Activated T-cell treated with anti-CD3 and anti-CD28 coated beads for 48 hours (primary cell): ENCODE results near the gene UPK2.

Experiments
- DNase-seq: peaks from one replicate; pipeline ENCODE4 v3.0.0-alpha.2; 2020; ENCODE audit warnings: low read depth

Gene UPK2

GRCh38 chr11:118956094-118956846 is at the start of gene UPK2:
UPK2 (plus strand) TSS chr11:118956298; CDS start chr11:118956351, 53 bp downstream.
- DNase-seq = peak; percentile 86

DNA sequence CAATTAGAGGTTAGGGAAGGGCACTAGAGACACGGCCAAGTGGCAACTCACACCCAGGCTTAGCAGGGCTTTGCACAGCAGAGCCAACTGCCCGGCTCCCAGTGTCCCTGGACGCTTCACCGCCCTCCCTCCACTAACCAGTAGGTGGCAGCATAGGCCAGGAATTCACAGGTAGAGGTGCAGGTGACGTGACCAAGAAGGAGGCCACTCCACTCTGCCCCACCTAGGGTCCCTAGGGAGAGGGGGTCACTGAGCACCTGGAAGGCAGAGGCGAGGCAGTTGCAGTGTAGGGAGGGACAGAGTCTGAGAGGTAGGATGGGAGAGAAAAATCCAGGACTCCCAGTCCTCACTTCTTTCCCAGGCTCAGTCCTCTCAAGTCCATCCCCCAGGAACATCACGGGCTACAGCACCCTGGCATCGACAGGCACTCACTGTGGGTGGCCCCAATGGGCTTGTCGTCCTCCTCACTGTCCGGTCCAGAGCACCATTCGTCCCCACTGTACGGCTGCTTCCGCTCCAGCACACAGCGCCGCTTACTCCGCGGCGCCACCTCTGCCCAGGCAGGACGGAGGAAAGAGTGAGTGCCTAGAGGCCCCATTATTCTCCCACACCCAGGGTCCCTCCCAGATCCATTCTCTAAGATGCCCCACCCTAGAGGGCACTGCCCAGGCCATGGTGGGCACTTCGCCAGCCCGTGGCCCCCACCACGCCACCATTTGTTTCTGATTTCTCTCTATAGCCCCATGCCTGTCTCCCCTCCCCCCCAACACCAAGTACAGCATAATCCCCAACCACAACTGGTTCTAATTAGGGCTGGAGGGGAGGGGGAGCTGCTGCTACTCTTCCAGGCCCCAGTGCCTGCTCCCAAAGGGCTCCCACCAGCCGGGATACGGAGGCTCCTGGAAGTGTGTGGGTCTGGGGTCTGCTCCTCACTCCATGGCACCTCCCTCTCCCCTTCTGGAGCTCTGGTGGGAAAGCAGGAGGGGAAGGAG is 48.8 kb upstream of the UPK2 start:
- DNase-seq = peak; percentile 80

GRCh38 chr11:118908264-118908663 is 47.8 kb upstream of the UPK2 start:
- DNase-seq = no peak

DNA sequence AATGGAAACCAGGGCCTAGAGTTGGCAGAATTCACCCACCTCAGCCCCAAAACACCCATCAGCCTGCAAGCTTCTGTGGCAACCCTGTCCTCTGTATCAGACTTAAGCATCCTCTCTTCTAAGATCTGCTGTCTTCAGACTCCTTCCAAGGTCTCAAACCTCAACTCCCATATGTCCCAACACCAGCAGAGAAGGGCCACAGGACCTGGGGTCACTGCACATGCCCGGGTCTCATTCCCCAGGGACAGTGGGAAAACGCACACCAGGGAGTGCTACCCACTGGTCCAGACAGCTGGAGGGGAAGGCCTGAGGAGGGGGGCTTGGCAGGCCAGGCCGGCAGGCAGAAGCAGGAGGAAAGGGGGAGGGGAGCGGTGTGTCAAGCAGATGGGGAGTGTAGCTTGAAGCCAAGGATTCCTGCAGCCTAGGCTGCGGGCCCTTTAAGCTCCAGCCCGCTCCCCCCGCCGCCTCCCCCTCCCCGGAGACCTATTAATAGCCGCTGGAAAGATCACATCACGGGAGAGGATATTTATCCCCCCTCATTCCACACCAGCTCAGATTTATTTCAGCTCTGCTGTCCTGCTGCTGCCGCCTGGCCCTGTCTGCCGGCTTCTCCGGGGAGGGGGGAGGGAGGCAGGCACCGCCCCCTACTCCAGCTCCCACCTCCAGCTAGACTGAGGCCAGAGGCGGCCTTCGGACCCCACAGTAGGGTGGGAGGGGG is 47.0 kb upstream of the UPK2 start:
- no peak for DNase-seq

DNA sequence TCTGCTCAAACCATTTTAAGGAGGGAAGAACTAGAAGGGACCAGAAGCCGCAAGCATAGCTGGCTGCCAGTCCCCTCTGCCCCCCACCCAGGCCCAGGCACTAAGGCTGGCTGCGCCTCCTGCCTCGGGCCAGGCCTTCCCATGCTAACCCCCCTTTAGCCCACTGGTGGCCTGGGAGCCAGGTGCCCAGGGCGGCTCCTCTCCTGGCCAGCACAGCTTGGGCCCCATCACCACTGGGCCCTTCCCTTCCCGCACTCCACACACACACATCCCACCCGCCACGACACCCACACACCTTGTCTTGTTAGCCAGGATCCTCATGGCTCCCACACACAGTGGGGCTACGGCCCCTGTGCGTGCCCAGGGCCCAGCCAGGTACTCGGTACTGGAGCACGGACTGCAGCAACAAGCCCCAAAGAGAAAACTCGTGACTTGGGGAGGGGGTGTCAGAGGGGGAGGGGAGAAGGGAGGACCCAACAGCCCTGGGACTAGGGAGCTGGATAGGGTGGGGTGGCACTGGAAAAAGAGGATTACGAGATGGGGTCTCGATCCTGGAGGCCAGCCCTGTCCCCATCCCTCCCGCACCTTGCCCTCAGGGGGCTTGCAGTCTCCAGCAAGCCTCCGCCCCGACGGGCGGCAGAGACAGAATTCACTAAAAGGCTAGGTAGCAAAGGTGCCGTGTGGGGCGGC is 46.3 kb upstream of the UPK2 start:
- no peak for DNase-seq

DNA sequence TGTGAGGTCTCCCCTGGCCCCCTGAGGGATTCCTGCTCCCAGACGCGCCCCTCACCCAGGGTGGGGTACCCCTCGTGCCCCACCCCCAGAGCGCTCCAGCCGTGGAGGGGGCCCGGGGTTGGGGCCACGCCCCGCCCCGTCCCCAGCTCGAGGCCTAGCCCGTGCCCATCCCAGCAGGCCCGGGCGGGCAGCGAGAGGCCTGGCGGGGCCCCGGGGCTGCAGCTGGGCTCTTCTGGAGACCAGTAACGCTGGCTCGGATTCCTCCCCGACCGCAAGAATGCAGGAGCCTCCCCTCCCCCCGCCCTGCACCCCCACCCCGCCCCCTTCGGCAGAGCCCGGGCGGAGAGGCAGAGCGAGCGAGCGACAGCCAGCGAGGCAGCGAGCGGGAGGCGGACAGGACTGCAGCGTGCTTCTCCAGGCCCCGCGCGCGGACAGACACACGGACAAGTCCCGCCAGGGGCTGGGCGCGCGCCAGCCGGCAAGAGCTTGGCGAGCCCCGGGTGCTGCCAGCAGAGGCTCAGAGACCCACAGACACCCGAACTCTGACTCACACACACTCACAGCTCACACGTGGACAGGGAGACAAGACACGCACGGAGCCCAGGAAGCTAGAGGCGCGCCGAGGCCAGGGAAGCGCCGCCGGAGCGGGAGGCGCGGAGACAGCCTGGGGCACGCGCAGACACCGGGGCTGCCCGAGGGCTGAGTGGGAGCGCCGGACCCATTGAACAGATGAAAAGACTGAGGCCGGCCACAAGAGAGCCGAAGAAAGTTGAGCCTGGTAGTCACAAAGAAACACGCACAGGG is 45.6 kb upstream of the UPK2 start:
- DNase-seq = no peak

DNA sequence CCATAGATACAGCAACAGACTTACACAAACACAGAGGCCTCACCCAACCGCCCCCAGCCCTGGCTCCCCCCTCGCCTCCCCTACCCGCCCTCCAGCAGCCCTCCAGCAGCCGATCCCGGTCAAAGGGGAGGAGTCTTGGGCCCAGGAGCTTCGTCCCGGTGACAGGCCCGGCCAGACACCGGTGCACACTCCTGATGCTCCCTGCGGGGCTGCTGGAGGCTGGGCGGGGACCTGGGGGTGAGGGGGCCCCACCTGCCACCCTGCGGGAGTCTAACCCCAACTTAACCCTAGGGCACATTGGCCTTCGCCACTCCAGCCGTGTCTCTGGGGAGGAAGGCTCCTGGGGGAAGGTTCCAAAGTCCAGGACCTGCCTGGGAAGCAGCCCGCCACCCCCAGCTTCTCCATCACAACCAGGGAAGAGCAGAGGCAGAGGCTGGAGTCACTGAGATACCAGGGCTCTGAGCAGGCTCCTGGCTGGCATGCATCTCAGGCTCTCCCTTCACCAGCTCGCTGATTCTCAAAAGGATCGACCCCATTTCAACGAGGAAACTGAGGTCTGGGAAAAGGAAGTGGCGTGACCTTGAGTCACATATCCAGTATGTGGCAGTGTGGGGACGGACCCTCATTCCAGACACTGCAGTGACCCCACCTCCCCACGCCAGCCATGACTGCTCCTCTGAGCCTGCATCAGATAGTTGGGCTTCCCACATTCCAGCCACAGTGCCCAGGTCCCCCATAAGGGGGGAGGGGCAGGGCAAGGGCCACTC is 44.8 kb upstream of the UPK2 start:
- no peak for DNase-seq

- DNase-seq = peak; percentile 73
These were observed 44.0 kb upstream of the UPK2 start for GRCh38 chr11:118911880-118912741.

DNA sequence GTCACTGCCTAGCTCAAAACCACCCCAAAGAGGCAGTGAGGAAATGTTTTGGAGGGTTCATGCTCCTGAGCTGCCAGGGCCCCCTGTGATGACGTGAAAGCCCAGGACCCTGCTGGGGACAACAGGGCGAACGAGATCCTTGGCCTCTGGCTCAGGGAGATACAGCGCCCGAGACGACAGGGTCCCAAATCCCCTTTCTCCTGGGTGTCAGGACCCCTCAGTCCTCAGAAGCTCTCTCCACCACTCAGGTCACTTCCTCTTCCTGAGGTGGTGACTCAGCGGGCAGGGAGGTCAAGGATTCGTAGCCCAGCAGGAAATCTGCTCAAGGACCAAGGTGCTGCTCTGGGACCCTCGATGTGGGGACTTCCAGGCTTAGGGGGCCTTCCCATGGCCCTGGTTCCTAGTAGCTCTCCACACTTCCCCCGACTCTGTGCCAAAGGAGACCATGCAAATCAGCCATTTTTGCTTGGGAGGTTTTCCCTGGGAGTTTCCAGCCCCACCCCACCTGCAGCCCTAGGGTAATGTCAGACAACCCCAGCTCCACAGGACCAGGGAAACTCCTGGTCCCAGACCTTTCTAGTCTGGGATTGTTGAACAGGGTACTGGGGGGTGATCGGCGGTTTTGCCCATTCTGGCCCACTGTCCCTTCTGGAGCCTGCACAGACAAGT is 43.2 kb upstream of the UPK2 start:
- no peak for DNase-seq

DNA sequence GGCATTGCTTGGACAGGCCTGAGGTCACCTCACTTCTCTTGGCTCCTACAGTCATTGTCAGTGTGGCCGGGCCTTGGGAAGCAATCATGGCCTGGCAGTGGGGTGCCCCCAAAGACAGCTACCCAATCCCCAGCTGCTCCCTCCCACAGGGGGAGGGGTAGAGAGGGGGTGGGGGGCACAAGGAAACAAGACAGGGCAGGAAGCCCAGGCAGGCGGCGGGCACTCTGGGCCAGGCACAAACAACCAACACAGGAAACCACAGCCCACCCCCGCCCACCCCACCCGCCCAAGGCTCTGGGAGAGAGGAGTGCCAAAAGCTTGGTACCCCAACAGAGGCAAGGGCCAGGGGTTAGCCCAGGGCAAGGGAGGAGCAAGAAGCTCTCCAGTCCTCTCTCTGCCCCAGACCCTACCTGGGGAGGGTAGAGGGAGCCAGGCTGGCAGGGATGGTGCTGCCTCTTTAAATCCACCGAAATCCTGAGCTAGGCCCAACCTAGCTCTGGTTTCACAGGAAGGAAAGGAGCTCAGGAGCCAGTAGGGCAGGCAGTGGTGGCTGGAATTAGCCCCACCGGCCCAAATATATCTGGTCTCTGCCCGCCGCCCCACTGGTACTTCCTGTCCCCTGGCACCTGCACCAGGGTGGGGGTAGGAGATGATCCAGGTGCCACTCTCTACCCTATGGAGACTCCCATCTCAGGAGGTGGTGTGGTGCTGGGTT is 42.5 kb upstream of the UPK2 start:
- no peak for DNase-seq

- DNase-seq = peak; percentile 61
These were observed 41.8 kb upstream of the UPK2 start for GRCh38 chr11:118914178-118914918.

GRCh38 chr11:118914987-118915386 is 41.1 kb upstream of the UPK2 start:
- DNase-seq = no peak

DNA sequence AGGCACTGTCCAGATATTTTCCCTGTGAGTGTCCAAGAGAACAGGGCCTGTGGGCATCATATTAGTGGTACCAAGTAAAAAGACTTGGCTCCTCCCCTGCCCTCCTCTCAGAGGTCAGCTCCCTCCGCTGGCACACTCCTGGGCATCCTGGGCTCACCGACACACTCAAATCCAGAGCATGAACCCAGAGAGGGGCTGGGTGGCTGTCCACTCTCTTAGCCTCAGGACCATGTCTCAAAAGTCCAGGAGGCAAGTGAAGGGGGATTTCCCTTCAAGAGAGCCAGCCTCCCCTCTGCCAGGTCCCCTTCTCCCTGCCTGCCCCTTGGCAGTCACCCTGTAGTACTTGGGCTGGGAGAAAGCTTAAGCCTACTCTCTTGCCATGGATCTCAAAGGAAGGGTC is 40.7 kb upstream of the UPK2 start:
- no peak for DNase-seq

DNA sequence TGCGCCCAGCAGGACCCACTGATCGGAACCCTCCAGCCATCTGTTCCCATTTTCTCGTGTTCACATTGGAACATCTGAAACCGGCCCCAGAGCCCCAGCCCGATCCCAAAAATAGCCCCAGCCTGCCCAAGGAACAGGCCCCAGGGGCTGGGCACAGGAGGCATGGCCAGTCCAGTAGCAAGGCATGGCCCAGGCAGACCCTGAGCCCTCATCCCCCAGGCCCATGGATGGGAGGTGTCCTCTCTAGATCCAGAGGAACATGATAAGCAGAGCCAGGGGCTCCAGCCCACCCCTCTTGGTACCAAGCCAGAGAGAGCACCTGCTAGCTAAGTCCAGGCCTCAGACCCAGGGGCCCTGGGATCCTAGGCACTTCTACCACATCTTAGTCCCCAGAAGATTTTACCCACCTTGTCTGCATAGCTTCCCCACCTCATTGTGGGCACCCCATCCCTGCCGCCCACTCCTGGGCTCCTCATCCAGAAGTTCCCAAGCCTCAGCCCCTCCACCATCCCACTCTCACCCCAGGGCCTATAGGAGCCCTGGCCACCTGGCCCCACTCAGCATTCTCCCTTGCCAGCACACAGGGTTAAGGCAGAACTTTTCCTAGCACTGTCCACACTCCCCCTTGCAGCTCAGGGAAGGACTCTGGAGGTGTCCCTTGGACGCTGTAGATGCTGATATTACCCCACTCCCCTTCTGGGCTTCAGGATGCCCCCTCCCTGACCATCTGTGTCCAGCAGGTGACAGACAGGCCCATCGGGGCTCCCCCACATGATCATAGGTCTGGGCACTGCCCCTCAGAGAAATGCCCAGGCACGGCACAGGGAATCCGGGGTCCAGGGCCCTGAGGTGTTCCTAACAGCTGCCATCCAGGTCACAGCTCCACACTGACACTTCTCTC is 39.9 kb upstream of the UPK2 start:
- DNase-seq = no peak

DNA sequence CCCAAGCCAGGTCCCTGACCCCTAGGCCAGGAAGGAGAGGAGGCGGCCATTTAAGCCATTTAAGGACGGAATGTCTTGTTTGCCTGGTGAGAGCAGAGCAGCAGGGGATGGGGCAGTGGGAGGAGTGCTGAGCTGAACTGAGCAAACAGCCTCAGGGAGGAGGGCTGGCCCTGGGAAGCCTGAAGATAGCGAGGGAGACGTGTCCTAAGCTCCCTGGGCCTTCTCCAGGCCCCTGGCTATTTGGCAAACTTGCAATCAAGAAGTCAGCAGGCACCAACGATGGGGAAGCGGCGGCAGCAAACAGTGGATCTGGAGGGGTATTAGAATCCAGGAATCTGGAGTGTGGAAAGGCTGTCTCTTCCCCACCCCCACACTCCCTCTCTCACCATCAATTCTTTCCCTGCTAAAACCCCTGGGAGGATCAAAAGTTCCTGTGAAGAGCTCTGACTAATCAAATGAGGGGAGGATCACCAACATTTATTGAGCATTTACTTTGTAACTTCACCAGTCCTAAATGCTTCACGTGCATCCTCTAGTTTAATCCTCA is 39.2 kb upstream of the UPK2 start:
- DNase-seq = no peak
